Trophoblast cell (in vitro differentiated cells and primary cell): Measurements from ENCODE around the gene CTRB1.

Experiments
- DNase-seq, 2 donors: peaks; one replicate each; pipeline ENCODE4 v3.0.0-alpha.2; 2016
- H2AFZ ChIP-seq: 2 replicates; pipeline ENCODE4 v1.6.1; 2013; ENCODE audit warnings: low read length, moderate library complexity, mild to moderate bottlenecking; ENCODE audit not compliant: insufficient read depth, poor library complexity
- H2AK5ac ChIP-seq: 2 replicates; pipeline ENCODE4 v1.6.1; 2013; ENCODE audit warnings: mild to moderate bottlenecking, low read length
- H2BK120ac ChIP-seq: 2 replicates; pipeline ENCODE4 v1.6.1; 2013; ENCODE audit warnings: low read length, mild to moderate bottlenecking, moderate library complexity; ENCODE audit not compliant: insufficient read depth, poor library complexity
- H2BK12ac ChIP-seq: 2 replicates; pipeline ENCODE4 v1.6.1; 2013; ENCODE audit warnings: mild to moderate bottlenecking, low read length, moderate library complexity
- H2BK5ac ChIP-seq: 2 replicates; pipeline ENCODE4 v1.6.1; 2013; ENCODE audit warnings: low read length, low read depth, moderate library complexity, mild to moderate bottlenecking; ENCODE audit not compliant: poor library complexity
- H3K14ac ChIP-seq: 2 replicates; pipeline ENCODE4 v1.6.1; 2013; ENCODE audit warnings: mild to moderate bottlenecking, low read length
- H3K18ac ChIP-seq: 2 replicates; pipeline ENCODE4 v1.6.1; 2013; ENCODE audit warnings: mild to moderate bottlenecking, low read length
- H3K23ac ChIP-seq: 2 replicates; pipeline ENCODE4 v1.6.1; 2013; ENCODE audit warnings: low read length
- H3K27ac ChIP-seq: 2 replicates; pipeline ENCODE4 v1.5.1; 2013; ENCODE audit warnings: low read depth, mild to moderate bottlenecking, inconsistent platforms, low read length, moderate library complexity
- H3K27me3 ChIP-seq: 2 replicates; pipeline ENCODE4 v1.6.1; 2013; ENCODE audit warnings: inconsistent platforms, mild to moderate bottlenecking, low read length, moderate library complexity; ENCODE audit not compliant: insufficient read depth
- H3K36me3 ChIP-seq, 2 experiments: 1 replicate in 1 of 2; 2 replicates in 1 of 2; pipeline ENCODE4 v1.6.1; 2013; ENCODE audit warnings: low read length in 2 of 2, mild to moderate bottlenecking in 2 of 2, moderate library complexity in 1 of 2; ENCODE audit not compliant: insufficient read depth in 2 of 2, control insufficient read depth in 1 of 2
- H3K4ac ChIP-seq: 2 replicates; pipeline ENCODE4 v1.6.1; 2013; ENCODE audit warnings: low read depth, mild to moderate bottlenecking, low read length, moderate library complexity
- H3K4me1 ChIP-seq, 2 experiments: 1 replicate in 1 of 2; 2 replicates in 1 of 2; pipeline ENCODE4 v1.6.1; 2013; ENCODE audit warnings: low read length in 2 of 2, mild to moderate bottlenecking in 2 of 2, moderate library complexity in 1 of 2; ENCODE audit not compliant: insufficient read depth in 2 of 2, control insufficient read depth in 1 of 2
- H3K4me2 ChIP-seq: 2 replicates; pipeline ENCODE4 v1.6.1; 2013; ENCODE audit warnings: inconsistent platforms, mild to moderate bottlenecking, low read length, moderate library complexity
- H3K4me3 ChIP-seq: 2 replicates; pipeline ENCODE4 v1.5.1; 2013; ENCODE audit warnings: mild to moderate bottlenecking, low read depth, low read length, inconsistent platforms
- H3K79me1 ChIP-seq: one replicate; pipeline ENCODE4 v1.6.1; 2013; ENCODE audit warnings: low read length
- H3K79me2 ChIP-seq: 2 replicates; pipeline ENCODE4 v1.6.1; 2013; ENCODE audit warnings: low read length, mild to moderate bottlenecking; ENCODE audit not compliant: control insufficient read depth, insufficient read depth, poor library complexity
- H3K9ac ChIP-seq: 2 replicates; pipeline ENCODE4 v1.6.1; 2013; ENCODE audit warnings: mild to moderate bottlenecking, low read length
- H3K9me3 ChIP-seq: 2 replicates; pipeline ENCODE4 v1.6.1; 2013; ENCODE audit warnings: low read depth, mild to moderate bottlenecking, control low read depth, inconsistent platforms, low read length; ENCODE audit not compliant: insufficient read depth
- H4K12ac ChIP-seq: 2 replicates; pipeline ENCODE4 v1.6.1; 2013; ENCODE audit warnings: low read depth, mild to moderate bottlenecking, low read length, moderate library complexity
- H4K8ac ChIP-seq: 2 replicates; pipeline ENCODE4 v1.6.1; 2013; ENCODE audit warnings: low read depth, mild to moderate bottlenecking, low read length, moderate library complexity
- H4K91ac ChIP-seq: one replicate; pipeline ENCODE4 v1.6.1; 2013; ENCODE audit warnings: low read depth, mild to moderate bottlenecking, low read length, moderate library complexity
- WGBS: extraction: QIAGEN DNeasy Blood & Tissue Kit; methylation state at CpG from one replicate; pipeline ENCODE4 v1.1.7; 2013; ENCODE audit warnings: missing lambda C conversion rate; ENCODE audit not compliant: insufficient read length, insufficient coverage; ENCODE audit errors: extremely low coverage; 5-methylcytosine and 5-hydroxymethylcytosine counted together

The CTRB1 gene

DNA sequence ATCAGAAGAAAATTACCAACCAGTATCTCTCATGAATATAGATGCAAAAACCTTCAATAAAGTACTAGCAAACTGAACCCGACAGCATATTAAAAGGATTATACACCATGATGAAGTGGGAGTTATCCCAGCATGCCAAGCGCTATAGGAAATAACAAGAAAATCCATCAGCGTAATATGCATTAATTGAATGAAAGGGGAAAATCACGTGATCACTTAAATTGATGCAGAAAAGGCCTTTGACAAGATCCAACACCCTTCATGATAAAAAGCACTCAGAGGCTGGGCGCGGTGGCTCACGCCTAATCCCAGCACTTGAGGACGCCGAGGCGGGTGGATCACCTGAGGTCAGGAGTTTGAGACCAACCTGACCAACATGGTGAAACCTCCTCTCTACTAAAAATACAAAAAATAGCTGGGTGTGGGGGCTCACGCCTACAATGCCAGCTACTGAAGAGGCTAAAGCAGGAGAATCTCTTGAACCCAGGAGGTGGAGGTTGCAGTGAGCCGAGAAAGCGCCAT lies 16.7 kb upstream of the CTRB1 start:
- no CpG with 5 or more reads among the region's 13 CpGs for WGBS
- H4K91ac ChIP-seq = no peak overlapping the region
- no peaks in the 10 kb centered on the region for H3K36me3 ChIP-seq
- no peak overlapping the region for H3K23ac ChIP-seq
- H2AFZ ChIP-seq = no peak overlapping the region
- no peak overlapping the region for H3K9ac ChIP-seq
- H3K14ac ChIP-seq = no peak overlapping the region
- peaks cover 1% of the 10 kb centered on the region for H3K9me3 ChIP-seq
- no peaks in the 10 kb centered on the region for H3K27me3 ChIP-seq
- H4K8ac ChIP-seq = no peak overlapping the region
- DNase-seq = no peak
- H2AK5ac ChIP-seq = no peak overlapping the region
- H3K79me1 ChIP-seq = no peaks in the 10 kb centered on the region
- H4K12ac ChIP-seq = no peak overlapping the region
- H3K4me1 ChIP-seq = no peaks in the 10 kb centered on the region
- H2BK120ac ChIP-seq = no peak overlapping the region
- no peak overlapping the region for H3K4ac ChIP-seq
- H2BK5ac ChIP-seq = no peak overlapping the region
- H3K27ac ChIP-seq = no peak overlapping the region
- H2BK12ac ChIP-seq = no peak overlapping the region
- H3K4me2 ChIP-seq = no peak overlapping the region
- H3K18ac ChIP-seq = no peak overlapping the region
- no peaks in the 10 kb centered on the region for H3K79me2 ChIP-seq
- H3K4me3 ChIP-seq = no peak overlapping the region

DNA sequence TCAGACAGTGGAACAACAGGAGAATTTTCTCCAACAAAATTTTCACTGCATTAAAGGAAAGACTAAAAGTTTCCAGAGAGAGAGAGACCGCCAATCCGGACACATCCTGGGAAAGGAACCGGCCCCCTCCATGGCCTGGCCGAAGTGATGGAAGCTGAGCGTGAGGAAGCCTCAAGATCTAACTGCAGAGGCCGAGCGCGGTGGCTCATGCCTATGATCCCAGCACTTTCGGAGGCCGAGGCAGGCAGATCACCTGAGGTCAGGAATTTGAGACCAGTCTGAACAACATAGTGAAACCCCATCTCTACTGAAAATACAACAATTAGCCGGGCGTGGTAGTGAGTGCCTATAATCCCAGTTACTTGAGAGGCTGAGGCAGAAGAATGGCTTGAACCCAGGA lies 15.7 kb upstream of the CTRB1 start:
- H3K4me1 ChIP-seq = no peaks in the 10 kb centered on the region

DNA sequence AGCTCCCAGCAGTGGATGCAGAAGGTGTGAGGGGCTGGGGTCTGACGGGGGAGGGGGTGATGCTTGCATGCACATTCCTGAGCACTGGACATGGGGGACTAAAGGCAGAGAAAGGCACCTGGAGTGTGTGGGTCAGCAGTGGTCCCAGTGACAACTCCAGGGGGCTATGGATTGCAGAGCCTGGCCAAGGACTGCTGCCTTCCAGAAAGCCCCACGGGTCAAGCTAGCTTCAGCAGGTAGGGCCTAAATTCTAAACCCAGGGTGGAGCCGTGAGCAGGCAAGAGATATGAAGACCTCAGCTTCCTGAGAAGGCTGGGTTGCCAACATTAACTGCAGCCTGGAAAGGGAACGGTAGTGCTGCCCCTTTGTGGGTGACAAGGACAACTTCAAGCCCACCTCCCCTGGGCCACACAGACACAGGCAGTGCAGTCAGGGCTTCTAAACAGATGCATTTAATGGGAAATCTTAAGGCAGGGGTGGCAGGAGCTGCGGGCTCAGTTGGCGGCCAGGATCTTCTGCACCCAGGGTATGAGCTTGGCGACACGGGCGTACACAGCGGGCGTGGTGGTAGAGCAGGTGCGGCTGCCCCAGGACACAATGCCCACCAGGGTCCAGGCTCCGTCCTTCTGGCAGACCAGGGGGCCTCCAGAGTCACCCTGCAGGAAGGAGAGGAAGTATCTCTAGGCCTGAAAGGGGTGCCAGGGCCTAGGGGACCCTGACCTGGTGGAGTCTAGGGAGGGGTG lies 14.9 kb upstream of the CTRB1 start:
- Histone ChIP-seq H3K27ac (no peak overlapping the region), H4K12ac (no peak overlapping the region), H3K79me1 (peaks cover 4% of the 10 kb centered on the region), H3K9me3 (no peaks in the 10 kb centered on the region), H3K79me2 (no peaks in the 10 kb centered on the region), H3K36me3 (no peaks in the 10 kb centered on the region), H3K4ac (no peak overlapping the region), H2AK5ac (no peak overlapping the region), H3K4me1 (no peaks in the 10 kb centered on the region), H3K27me3 (no peaks in the 10 kb centered on the region), H3K4me3 (no peak overlapping the region), H2BK120ac (no peak overlapping the region), H4K91ac (no peak overlapping the region), H3K9ac (no peak overlapping the region), H4K8ac (no peak overlapping the region), H3K4me2 (no peak overlapping the region), H3K14ac (no peak overlapping the region), H2BK12ac (no peak overlapping the region), H3K18ac (no peak overlapping the region), H2BK5ac (no peak overlapping the region), H2AFZ (no peak overlapping the region), H3K23ac (no peak overlapping the region)
- no CpG with 5 or more reads among the region's 13 CpGs for WGBS
- no peak for DNase-seq

More for the DNA sequence above, 15.7 kb upstream of the CTRB1 start:
- Histone ChIP-seq H3K27me3 (no peaks in the 10 kb centered on the region), H3K79me2 (no peaks in the 10 kb centered on the region), H4K8ac (no peak overlapping the region), H3K18ac (no peak overlapping the region), H3K27ac (no peak overlapping the region), H2BK120ac (no peak overlapping the region), H4K12ac (no peak overlapping the region), H3K36me3 (no peaks in the 10 kb centered on the region), H2AK5ac (no peak overlapping the region), H3K9ac (no peak overlapping the region), H3K4me3 (no peak overlapping the region), H3K4me2 (no peak overlapping the region), H3K4ac (no peak overlapping the region), H2BK12ac (no peak overlapping the region), H3K79me1 (peaks cover 2% of the 10 kb centered on the region), H3K9me3 (no peaks in the 10 kb centered on the region), H3K14ac (no peak overlapping the region), H2BK5ac (no peak overlapping the region), H4K91ac (no peak overlapping the region), H3K23ac (no peak overlapping the region), H2AFZ (no peak overlapping the region)
- peak in 1 of 2 donors; percentile 45 for DNase-seq
- no CpG with 5 or more reads among the region's 12 CpGs for WGBS

DNA sequence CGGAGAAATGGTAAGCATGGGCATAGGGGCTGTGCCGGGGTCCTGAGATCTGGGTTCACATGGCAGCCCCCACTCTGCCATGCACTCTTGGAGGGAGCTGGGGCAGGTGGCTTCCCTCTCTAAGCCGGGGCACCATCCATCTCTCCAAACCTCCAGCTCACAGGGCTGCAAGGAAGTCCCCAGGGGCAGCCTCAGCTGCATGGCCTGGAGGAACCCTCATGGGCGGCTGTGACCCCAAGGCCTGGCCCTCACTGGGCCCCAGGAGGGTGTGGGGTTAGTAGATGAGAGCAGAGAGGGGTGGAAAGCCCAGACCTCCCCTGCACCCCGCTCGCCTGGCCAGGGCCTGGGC lies 14.4 kb upstream of the CTRB1 start:
- H4K91ac ChIP-seq = no peak overlapping the region
- no peak overlapping the region for H2BK5ac ChIP-seq
- peaks cover 4% of the 10 kb centered on the region for H3K79me1 ChIP-seq
- no peaks in the 10 kb centered on the region for H3K27me3 ChIP-seq
- no peak overlapping the region for H2BK120ac ChIP-seq
- no peak overlapping the region for H3K27ac ChIP-seq
- no peak overlapping the region for H3K14ac ChIP-seq
- WGBS = no CpG with 5 or more reads among the region's 6 CpGs
- no peak overlapping the region for H3K23ac ChIP-seq
- no peak overlapping the region for H2AK5ac ChIP-seq
- no peaks in the 10 kb centered on the region for H3K4me1 ChIP-seq
- no peaks in the 10 kb centered on the region for H3K79me2 ChIP-seq
- H3K9me3 ChIP-seq = no peaks in the 10 kb centered on the region
- H2AFZ ChIP-seq = no peak overlapping the region
- H3K4ac ChIP-seq = no peak overlapping the region
- H3K36me3 ChIP-seq = no peaks in the 10 kb centered on the region
- no peak overlapping the region for H3K9ac ChIP-seq
- no peak overlapping the region for H3K4me3 ChIP-seq
- H4K8ac ChIP-seq = no peak overlapping the region
- H4K12ac ChIP-seq = no peak overlapping the region
- no peak overlapping the region for H2BK12ac ChIP-seq
- H3K4me2 ChIP-seq = no peak overlapping the region
- no peak overlapping the region for H3K18ac ChIP-seq
- no peak for DNase-seq
